Measurements from ENCODE around the gene CSTF2T.

DNA sequence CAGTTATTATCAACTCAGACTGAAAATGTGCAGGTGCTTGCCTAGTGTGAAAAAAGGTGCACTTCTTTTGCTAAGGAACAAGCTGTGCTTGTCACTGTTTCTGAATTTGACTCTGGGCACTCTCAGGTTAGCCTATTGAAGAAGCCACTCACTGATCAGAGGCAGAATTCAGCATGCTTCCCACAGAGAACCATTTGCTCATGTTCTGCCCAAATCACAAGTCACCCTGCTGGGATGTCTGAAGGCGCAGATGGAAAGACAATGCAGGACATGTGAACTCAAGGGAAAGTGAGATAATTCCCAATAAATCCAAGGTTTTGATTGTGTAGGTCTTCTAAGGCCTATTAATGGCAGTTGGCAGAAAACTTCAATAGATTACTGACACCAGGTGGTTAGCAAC, 47.8 kb upstream of the CSTF2T start:
- no peak for TF ChIP-seq POLR2A (IDR thresholded peaks at IDR 0.05)
- TF ChIP-seq CTCF (IDR thresholded peaks at IDR 0.05), result no peak

Measured in adrenal gland (tissue), 5 donors.